Psoas muscle (tissue), 8 donors: ENCODE data around the gene MTMR3. TPM values are rescaled to one million over a fixed set of nuclear protein-coding genes. Genes with fewer than 3 reads are reported as not detected.
A peak's percentile ranks its signal among the peaks of the same experiment; 100 is the strongest.

Source experiments
- ATAC-seq, 4 donors: fragments of 200-7000 bp; cut with Tn5 transposase; one replicate each; pipeline ENCODE4 v1.9.1; 2020; ENCODE audit warnings: moderate library complexity in 3 of 4, mild to moderate bottlenecking in 2 of 4
- DNase-seq, 2 donors: peaks; one replicate each; pipeline ENCODE4 v3.0.0-alpha.2; 2020
- H3K27ac ChIP-seq: fragments of 200-600 bp; one replicate; pipeline ENCODE4 v1.8.0; 2022
- H3K27me3 ChIP-seq, 3 donors: fragments of 200-600 bp in 1 of 3; one replicate each; pipeline versions ENCODE4 v1.6.1 to v1.8.0; 2013 to 2022; ENCODE audit warnings: low read length in 2 of 3, mild to moderate bottlenecking in 2 of 3, moderate library complexity in 1 of 3; ENCODE audit not compliant: insufficient read depth in 3 of 3
- H3K36me3 ChIP-seq, 2 donors: fragments of 200-600 bp in 1 of 2; one replicate each; pipeline versions ENCODE4 v1.6.1 to v1.8.0; 2013 to 2022; ENCODE audit warnings: low read depth in 1 of 2, mild to moderate bottlenecking in 1 of 2, moderate library complexity in 1 of 2; ENCODE audit not compliant: insufficient read depth in 1 of 2
- H3K4me1 ChIP-seq: fragments of 200-600 bp; one replicate; pipeline ENCODE4 v1.8.0; 2022
- H3K4me3 ChIP-seq: fragments of 200-600 bp; one replicate; pipeline ENCODE4 v1.8.0; 2022; ENCODE audit warnings: mild to moderate bottlenecking
- H3K9me3 ChIP-seq: fragments of 200-600 bp; one replicate; pipeline ENCODE4 v1.8.0; 2022
- CTCF ChIP-seq: fragments of 200-600 bp; IDR thresholded peaks from one replicate; pipeline ENCODE4 v1.8.0; 2022; ENCODE audit warnings: antibody characterized with exemption
- WGBS, 3 donors: extraction: QIAGEN DNeasy Blood & Tissue Kit; methylation state at CpG; one replicate each; pipeline versions ENCODE4 v1.1.6 to v1.1.7; 2013; 5-methylcytosine and 5-hydroxymethylcytosine counted together
- intact Hi-C, 2 donors: fragments of 100-400 bp; cut with DNase I; formaldehyde crosslinking; loops; one replicate each; pipeline versions ENCODE4 v1.11.0 to v1.14.2; 2022
- polyA plus RNA-seq, 3 donors: library from polyadenylated mRNA; stranded (reverse); fragments of 200-250 nt; gene quantifications; one replicate each; pipeline ENCODE4 v1.2.3, GENCODE V29; 2013
- total RNA-seq, 4 donors: library from RNA; stranded (reverse); fragmentation: NEBNext Ultra II Directional in 2 of 4; extraction: Animal tissue kit (Norgen Biotek cat#: 25700) in 2 of 4; gene quantifications; one replicate each; pipeline versions ENCODE4 v1.2.1 to v1.2.4, GENCODE V29; 2021 to 2023
- donor health status: healthy with polysubstance abuse.
- donor health status: DM: no; HTN: no; CAD: no; lungs with moderate emphysema.
- donor health status: Bipolar disorder and iron deficiency.
- donor health status: healthy.
- donor health status: DM: yes; HTN: yes; CAD: no.
- donor health status: DM: no; HTN: no; CAD: no.
- donor health status: DM: no; HTN: no; CAD: no.
- donor health status: DM: yes; HTN: yes; CAD: no.

MTMR3 gene
- total and polyA plus RNA-seq, 7 donors = 7.8 to 37.9 (median 31.8) TPM

GRCh38 chr22:29956680-29957079, 73.7 kb downstream of the MTMR3 start:
- no peak for TF ChIP-seq CTCF
- DNase-seq (no peak), ATAC-seq (no peak)
- H3K27me3 ChIP-seq = no peaks in the 10 kb centered on the region
- H3K4me1 ChIP-seq = peaks cover 19% of the 10 kb centered on the region
- 90 to 91% (median 91%) methylated on average over 1 of the region's 1 CpG for WGBS, 3 donors
- no peak overlapping the region for H3K4me3 ChIP-seq
- H3K9me3 ChIP-seq = no peaks in the 10 kb centered on the region
- H3K36me3 ChIP-seq = no peaks in the 10 kb centered on the region
- H3K27ac ChIP-seq = no peak overlapping the region
- intact Hi-C loops = no loop called here

DNA sequence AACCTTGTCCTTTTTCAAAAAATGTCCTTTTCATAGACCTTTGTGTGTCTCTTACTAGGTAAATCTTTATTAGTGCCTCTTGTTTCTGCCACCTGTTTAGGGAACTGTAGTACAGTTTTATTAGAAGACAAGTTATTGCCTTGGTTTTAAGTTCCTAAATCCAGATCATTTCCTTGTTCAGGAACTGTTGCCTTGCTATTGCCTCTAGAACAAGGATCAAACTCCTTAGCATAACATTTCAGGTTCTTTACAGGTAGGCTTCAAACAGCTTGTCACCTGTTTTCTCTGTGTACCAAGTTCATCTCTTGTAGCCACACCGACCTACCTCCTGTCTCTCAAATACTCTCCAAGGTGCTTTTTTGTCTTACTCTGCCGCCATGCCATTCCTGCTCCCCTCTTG, 75.2 kb downstream of the MTMR3 start:
- TF ChIP-seq CTCF = no peak
- no peak for DNase-seq
- intact Hi-C loops = no loop called here
- H3K36me3 ChIP-seq = peaks cover 0 to 5% of the 10 kb centered on the region in 2 donors
- no peaks in the 10 kb centered on the region for H3K9me3 ChIP-seq
- 94 to 96% (median 95%) methylated on average over 2 of the region's 2 CpGs for WGBS, 3 donors
- no peak for ATAC-seq
- H3K27me3 ChIP-seq = no peaks in the 10 kb centered on the region
- H3K4me3 ChIP-seq = no peak overlapping the region
- H3K4me1 ChIP-seq = peaks cover 11% of the 10 kb centered on the region
- no peak overlapping the region for H3K27ac ChIP-seq

DNA sequence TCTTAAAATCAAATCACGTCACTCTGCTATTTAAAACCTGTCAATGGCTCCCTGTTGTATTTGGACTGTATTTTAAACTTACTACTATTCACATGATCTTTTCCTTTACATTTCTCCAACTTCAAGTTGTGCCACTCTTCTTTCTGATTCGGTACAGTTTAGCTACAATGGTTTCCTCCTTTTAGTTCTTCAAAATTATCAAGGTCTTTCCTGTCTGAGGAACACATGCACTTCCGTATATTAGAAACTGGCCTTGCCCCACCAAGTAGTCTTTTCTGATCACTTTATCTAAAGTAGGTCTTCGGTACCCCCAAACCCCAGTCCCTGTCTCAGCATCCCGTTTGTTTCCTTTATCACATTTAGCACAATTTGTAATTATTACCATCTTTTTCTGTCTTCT, 81.8 kb downstream of the MTMR3 start:
- peaks cover 0 to 5% of the 10 kb centered on the region in 2 donors for H3K36me3 ChIP-seq
- WGBS, 3 donors = 62 to 82% (median 67%) methylated on average over 5 of the region's 5 CpGs
- H3K4me1 ChIP-seq = peaks cover 16% of the 10 kb centered on the region
- ATAC-seq (peak in 2 of 4 donors; percentile 9 to 10), DNase-seq (no peak)
- no peaks in the 10 kb centered on the region for H3K27me3 ChIP-seq
- no peak overlapping the region for H3K4me3 ChIP-seq
- TF ChIP-seq CTCF = no peak
- H3K27ac ChIP-seq = peak overlapping the region; percentile 44
- no peaks in the 10 kb centered on the region for H3K9me3 ChIP-seq
- intact Hi-C loops = loop anchor here in 1 of 2 donors (10.0 kb wide), 1 partner anchor 60 kb away; no protein-coding TSS in a partner anchor

DNA sequence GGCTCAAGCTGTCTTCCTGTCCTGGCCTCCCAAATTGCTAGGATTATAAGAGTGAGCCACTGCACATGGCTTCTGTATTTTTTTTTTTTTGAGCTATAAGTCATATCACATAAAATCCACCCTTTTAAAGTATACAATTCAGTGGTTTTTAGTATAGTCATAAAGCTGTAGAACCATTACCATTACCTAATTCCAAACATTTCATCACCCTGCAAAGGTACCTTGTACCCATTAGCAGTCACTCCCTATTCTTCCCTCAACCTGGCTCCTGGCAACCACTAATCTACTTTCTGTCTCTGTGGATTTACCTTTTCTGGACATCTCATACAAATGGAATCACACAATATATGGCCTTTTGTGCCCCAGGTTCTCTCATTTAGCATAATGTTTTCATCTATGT, 84.5 kb downstream of the MTMR3 start:
- DNase-seq (no peak), ATAC-seq (no peak)
- Histone ChIP-seq H3K4me3 (no peak overlapping the region), H3K27ac (no peak overlapping the region), H3K27me3 (no peaks in the 10 kb centered on the region), H3K36me3 (peaks cover 0 to 2% of the 10 kb centered on the region in 2 donors), H3K4me1 (peaks cover 16% of the 10 kb centered on the region), H3K9me3 (no peaks in the 10 kb centered on the region)
- intact Hi-C loops = loop anchor here in 1 of 2 donors (10.0 kb wide), 1 partner anchor 63 kb away; no protein-coding TSS in a partner anchor
- TF ChIP-seq CTCF = no peak

DNA sequence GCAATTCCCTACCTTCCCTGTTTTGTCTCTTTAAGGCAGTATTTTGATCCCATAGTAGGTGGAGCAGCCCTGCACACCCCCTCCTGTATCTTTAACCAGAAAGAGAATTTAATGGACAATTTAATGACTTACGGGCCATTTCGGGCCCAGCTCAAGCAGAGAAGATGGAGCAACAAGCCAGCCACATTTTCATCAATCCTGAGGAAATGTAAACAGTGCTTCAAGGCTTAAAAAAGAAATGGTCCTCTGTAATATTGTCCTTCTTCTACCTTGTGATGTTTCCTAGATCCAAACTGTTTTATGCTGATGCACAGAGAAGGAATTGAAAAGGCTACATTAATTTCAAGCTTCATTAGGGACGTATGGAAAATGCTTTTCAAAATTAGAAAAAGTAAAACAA, 88.6 kb downstream of the MTMR3 start:
- no peaks in the 10 kb centered on the region for H3K27me3 ChIP-seq
- DNase-seq = no peak
- TF ChIP-seq CTCF = no peak
- no peak overlapping the region for H3K4me3 ChIP-seq
- no peak for ATAC-seq
- H3K27ac ChIP-seq = no peak overlapping the region
- peaks cover 0 to 7% of the 10 kb centered on the region in 2 donors for H3K36me3 ChIP-seq
- 84 to 94% (median 90%) methylated on average over 3 of the region's 3 CpGs for WGBS, 3 donors
- peaks cover 6% of the 10 kb centered on the region for H3K4me1 ChIP-seq
- H3K9me3 ChIP-seq = no peaks in the 10 kb centered on the region
- intact Hi-C loops = no loop called here
